NCI-H146 (cell line): Measurements from ENCODE around the gene IRGM.
"Not testable (repeated sequence)": the region's sequence is repeated elsewhere in the genome, so short reads cannot be mapped to it uniquely, and the experiment has no call there.

Experiments
- DNase-seq: peaks from one replicate; lab custom pipeline; 2025; lab: John Stamatoyannopoulos, UW

The IRGM gene, protein sequence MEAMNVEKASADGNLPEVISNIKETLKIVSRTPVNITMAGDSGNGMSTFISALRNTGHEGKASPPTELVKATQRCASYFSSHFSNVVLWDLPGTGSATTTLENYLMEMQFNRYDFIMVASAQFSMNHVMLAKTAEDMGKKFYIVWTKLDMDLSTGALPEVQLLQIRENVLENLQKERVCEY

DNA sequence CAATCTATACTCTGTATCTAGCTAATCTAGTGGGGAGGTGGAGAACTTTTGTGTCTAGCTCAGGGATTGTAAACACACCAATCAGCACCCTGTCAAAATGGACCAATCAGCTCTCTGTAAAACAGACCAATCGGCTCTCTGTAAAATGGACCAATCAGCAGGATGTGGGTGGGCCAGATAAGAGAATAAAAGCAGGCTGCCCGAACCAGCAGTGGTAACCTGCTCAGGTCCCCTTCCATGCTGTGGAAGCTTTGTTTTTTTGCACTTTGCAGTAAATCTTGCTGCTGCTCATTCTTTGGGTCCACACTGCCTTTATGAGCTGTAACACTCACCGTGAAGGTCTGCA, at the start of gene IRGM:
Gene IRGM (plus strand): TSS at position 214 of the 346 bp plus-strand sequence. CDS start 1,603 bp downstream, outside the sequence.
- DNase-seq = not testable (repeated sequence)

DNA sequence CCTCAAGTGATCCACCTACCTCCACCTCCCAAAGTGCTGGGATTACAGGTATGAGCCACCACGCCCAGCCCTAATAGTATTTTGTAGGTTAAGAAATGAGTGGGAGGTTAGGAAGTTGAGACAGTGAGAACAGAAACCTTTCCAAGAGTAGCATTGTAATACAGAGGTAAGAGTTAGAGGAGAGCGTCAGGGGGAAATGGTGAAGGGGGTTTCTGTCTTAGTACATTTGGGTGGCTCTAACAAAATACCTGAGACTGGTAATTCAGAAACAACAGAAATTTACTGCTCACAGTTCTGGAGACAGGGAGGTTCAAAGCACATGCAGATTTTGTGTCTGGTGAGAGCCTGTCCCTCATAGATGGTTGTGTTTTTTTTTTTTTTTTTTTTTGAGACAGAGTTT, 48.9 kb upstream of the IRGM start:
- no peak for DNase-seq

DNA sequence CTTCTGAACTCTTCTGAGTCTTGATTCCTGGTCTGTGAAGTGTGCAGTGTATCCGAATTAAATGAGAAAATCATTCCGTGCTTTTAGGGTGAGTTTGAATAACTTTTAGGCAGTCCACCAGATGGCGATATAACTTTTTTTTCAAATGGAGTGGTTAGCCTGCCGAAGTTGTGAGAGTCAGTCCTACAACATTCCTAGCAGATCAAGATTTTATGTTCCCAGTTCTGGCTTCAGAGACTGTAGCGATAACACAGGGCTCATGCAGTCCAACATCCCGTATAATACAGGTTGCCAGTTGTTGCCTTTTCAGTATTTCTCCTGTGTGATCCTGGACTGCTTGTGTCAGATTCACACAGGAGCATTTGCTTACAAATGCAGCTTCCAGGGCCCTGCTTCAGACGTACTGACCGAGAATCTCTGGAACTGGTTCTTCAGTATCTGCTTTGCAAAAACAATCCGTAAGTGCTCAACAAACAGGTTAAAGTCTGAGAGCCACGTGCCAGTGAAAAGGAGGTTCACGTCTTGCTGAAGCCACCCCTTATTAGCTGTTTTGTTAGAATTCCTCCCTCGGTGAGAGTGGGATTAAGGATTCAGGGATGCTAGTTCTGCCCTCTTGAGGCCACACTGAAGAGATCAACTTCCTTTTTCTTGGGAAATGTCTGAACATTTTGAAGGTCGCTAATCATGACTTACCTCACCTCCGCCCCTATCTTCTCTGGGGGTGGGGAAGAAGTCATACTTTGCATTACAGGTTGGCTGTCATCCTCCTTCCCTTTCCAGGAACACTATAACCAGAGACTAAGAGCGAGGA, 45.0 kb upstream of the IRGM start:
- DNase-seq = peak; percentile 28

DNA sequence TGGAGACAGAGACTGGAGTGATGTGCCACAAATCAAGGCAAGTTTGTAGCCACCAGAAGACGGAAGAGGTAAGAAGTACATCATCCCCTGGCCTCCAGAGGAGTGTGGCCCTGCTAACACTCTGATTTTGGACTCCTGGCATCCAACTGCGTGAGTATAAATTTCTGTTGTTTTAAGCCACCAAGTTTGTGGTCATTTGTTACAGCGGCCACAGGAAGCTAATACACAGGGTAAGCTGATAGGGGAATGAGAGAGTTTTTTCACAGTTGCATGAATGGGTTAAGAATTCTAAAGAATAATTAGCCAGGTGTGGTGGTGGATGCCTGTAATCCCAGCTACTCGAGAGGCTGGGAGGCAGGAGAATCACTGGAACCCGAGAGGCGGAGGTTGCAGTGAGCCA, 41.9 kb upstream of the IRGM start:
- DNase-seq = no peak

DNA sequence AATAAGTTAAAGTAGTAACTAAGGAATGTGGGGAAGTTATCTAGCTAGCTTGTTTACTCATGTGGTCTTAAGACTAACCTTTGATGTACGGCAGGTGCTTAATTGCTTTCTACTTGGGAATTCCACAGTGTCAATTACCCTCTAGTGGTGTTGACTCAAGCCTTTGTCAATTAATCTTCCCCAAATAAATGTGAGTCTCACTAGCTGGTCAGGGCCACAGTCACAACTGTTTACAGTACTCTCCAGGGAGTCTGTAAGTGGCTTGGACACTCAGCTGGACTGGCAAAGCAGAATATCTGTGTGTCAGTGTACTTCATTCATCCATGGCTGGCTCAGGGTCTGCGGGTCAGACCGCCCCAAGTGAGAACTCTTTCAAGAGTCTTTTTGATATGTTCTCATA, 37.0 kb upstream of the IRGM start:
- peak; percentile 16 for DNase-seq

DNA sequence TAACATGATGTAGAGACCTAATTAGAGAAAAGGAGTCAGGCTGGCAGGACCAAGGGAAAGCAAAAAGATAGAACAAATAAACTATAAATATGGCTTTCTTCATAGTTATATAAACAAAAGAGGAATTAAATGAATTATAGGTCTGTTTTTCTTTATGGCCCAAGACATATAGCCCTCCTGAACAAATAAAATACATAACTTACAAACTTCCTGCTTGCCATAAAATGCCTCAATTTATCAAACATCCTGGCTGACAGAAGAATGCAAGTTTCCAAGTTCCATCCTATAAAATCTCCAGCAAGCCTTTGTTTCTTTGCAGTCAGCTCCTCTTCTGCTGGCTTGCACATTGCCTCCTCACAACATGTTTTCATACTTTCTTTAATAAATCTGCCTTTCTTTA, 31.3 kb upstream of the IRGM start:
- DNase-seq = no peak

DNA sequence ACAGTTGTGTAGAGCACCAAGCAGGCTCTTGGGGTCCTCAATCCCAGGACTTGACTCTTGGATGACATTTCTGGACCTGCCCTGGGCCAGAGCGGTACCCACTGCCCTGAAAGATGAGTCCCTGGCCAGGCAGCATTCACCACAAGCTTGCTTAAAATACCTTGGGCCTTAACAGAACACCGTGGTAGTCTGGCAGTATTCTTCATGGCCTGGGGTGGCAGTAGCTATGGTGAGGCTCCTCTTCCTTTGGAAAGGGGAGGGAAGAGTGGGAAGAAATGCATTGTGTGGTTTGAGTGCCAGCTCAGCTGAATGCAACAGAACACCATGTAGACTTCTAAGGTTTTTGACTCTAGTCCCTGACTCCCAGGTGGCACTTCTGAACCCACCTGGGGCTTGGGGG, 29.4 kb upstream of the IRGM start:
- DNase-seq = no peak

DNA sequence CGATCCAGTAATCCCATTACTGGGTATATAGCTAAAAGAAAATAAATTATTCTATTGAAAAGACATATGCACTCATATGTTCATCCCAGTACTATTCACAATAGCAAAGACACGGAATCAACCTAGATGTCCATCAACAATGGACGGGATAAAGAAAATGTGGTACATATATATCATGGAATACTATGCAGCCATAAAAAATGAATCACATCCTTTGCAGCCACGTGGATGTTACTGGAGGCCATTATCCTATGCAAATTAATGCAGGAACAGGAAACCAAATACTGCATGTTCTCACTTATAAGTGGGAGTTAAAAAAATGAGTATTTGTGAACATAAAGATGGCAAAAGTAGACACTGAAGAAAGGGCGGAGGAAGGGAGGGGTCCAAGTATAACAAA, 16.6 kb upstream of the IRGM start:
- DNase-seq = no peak

DNA sequence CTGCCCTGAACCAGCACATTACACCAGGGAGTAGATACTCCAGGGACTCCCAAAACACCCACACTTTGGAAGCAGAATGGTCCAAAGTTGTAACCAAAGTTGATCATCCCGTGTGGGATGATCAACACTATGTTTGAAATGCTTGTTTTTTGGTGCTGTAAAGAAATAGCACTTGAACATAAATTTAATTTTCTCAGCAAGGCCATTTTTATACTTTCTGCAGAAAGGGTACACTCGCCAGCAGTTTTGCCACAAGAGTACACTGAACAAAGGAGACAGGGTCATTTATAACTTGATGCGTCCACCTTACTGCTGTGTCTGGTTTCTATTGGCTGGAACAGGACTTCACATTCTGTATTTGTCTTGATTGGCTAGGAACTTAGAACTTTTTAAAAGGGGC, 14.5 kb upstream of the IRGM start:
- not testable (repeated sequence) for DNase-seq

DNA sequence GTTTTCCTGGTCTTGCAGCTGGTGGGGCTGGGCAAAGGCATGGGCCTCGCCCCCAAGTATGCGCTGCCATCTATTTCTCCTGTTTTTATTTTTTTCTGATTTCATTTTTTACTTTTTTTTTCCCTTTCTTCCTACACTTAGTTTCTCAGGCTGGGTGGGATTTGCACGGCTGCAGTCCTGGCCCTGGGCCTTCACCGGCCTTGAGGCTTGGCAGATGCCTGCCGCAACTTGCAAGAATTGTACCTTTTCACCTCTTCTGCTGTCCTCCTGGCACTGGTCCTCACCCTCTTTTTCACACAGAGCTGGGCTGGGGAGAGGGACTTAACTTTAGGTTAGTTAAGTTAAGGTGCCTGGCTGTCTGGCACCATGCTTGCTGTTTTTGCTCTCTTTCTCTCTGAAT, 10.3 kb upstream of the IRGM start:
- DNase-seq = no peak

DNA sequence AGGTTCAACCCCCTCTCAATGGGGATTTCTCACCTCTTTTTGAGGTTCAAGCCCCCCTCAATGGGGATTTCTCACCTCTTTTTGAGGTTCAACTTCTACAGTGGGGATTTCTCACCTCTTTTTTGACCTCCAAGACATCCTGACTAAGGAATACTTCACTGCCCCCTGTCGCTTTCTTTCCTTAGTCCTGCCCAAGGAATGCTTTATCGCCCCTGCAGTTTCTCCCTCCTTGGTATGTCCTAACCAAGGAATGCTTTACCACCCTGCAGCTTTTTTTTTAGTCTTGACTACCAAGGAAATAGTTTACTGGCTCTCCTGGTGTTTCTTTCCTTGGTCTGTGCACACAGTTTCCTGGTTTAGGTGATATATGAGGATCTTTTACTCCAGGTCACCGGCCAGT, 9.6 kb upstream of the IRGM start:
- no peak for DNase-seq

DNA sequence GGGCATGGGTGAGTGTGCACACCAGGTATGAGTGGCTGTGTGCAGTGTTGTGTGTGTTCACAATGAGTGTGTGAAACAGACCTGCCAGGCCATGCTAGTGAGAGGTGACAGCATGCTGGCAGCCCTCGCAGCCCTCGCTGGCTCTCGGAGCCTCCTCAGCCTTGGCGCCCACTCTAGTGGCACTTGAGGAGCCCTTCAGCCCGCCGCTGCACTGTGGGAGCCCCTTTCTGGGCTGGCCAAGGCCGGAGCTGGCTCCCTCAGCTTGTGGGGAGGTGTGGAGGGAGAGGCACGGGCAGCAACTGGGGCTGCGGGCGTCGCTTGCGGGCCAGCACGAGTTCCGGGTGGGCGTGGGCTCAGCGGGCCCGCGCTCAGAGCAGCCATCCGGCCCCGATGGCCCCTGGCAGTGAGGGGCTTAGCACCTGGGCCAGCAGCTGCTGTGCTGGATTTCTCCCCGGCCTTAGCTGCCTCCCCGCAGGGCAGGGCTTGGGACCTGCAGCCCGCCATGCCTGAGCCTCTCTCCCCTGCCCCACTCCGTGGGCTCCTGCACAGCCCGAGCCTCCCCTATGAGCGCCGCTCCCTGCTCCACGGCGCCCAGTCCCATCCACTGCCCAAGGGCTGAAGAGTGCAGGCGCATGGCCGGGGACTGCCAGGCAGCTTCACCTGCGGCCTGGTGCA, 999 bp upstream of the IRGM start:
- DNase-seq = not testable (repeated sequence)

DNA sequence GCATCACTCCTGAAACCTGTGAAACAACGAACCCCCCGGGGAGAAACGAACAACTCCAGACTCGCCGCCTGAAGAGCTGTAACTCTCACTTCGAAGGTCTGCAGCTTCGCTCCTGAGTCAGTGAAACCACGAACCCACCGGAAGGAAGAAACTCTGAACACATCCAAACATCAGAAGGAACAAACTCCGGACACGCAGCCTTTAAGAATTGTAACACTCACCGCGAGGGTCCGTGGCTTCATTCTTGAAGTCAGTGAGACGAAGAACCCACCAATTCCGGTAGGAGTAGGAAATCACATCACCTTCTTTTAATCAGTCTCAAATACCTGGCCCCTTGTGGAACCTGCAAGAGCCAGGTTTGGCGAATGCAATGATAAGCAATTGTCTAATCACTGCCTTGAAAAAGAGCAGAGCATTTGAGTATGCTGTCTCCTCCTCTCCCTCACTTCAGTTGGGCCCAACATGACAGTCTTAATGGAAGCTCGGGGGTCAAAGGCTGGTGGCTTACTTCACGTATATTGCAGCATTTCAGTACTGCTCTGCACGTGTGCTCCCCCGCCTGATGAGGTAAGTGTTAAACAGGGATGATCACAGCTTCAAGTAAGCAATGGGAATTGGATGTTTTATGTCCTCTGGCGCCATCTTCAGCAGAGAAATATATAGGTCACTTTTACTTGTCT, 473 bp downstream of the IRGM start:
- peak; percentile 73 for DNase-seq

DNA sequence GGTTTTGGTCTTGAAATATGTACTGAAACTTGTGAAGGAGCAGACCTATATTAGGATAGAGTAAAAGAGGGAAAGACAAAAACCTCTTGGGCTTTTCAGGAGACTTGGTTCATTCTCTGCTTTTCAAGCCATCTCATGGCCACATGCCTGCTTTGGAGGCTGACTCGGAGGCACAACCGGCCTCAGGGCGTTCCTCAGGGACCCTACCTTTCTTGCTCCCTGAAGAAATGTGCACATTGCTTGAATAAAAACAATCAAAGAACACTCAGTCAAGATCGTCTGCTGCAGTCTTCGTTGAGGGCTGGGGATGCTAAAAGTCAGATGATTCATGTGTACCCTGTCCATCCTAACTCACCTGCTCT, 994 bp downstream of the IRGM start:
- DNase-seq = no peak

DNA sequence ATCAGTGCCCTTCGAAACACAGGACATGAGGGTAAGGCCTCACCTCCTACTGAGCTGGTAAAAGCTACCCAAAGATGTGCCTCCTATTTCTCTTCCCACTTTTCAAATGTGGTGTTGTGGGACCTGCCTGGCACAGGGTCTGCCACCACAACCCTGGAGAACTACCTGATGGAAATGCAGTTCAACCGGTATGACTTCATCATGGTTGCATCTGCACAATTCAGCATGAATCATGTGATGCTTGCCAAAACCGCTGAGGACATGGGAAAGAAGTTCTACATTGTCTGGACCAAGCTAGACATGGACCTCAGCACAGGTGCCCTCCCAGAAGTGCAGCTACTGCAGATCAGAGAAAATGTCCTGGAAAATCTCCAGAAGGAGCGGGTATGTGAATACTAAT, 1.9 kb downstream of the IRGM start:
- no peak for DNase-seq

DNA sequence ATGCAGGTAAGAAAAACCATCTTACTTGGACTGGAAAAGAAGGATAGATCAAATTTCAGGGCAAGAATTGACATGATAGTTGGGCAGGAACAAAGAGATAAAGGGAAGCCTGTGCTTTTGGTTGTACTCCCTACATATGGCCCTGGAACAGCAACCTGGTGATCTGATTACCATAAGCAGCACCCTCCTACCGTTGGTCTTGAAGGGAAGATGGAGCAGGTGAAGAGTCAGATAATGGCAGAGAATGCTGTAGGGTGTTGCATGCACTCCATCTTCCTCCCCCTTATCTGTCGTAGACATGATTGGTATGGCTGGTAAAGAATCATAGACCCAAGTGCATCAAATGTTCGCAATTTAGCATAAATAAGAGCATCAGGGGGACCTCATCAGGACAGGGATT, 4.7 kb downstream of the IRGM start:
- DNase-seq = no peak

DNA sequence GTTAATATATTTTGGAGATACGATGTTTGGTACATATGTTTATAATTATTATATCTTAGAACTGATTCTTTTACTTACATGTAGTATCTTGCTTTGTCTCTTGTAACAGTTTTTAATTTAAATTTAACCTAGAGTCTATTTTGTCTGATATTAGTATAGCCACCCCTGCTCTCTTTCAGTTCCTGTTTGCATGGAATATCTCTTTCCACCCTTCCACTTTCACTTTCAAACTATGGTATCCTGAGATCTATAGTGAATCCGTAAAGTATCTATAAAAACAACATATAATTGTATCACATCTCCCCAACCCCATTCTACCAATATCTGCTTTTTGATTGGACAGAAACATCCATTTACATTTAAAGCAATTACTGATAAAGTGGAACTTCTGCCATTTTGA, 7.2 kb downstream of the IRGM start:
- DNase-seq = no peak

DNA sequence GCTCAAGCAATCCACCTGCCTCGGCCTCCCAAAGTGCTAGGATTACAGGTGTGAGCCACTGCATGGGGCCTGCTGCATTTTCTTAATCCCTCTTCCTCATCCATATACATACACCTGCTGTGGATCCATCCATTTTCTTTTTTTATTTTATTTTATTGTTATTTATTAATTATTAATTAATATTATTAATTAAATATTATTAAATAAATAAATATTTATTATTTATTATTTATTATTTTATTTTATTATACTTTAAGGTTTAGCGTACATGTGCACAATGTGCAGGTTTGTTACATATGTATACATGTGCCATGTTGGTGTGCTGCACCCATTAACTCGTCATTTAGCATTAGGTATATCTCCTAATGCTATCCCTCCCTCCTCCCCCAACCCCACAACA, 10.4 kb downstream of the IRGM start:
- DNase-seq = not testable (repeated sequence)

DNA sequence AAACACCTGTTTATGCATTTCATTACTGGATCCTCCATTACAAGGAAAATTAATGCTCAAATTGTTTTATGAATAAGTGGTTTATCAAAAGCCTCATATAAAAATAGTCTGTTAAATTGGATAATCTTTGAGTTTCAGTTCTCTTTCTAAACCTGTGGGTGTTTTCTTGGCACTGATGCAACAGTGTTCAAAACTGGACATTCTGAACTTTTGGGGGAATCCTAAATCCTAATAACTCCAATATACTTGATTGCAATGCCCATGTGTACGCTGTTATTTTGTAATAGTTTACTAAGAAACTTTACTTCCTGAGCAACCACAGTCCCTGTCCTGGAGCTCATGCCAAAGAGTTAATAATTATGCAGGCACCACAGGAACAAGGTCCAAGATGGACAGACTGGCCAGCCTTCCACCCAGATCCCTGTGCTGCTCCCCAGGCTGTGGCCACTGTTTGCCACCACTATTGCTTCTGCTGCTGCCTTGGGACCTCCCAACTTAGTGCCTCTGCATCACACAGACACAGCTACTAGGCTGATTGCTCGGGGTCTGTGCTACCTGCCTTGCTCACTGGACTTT, 14.0 kb downstream of the IRGM start:
- DNase-seq = no peak

DNA sequence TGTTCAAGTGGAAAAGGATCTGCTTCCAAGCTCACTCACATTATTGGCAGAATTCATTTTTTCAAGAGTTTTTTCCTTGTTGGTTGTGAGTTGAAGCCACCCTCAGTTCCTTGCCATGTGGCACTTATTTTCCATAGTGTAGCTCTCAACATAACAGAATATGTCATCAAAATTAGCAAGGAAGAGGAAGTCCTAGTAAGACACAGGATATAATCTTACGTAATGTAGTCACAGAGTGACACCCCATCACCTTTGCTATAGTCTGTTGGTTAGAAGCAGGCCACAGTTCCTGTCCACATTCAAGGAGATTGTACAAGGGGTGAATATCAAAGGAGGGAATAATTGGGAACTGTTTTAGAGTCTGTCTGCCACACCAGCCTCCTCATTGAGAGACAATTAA, 15.7 kb downstream of the IRGM start:
- no peak for DNase-seq

DNA sequence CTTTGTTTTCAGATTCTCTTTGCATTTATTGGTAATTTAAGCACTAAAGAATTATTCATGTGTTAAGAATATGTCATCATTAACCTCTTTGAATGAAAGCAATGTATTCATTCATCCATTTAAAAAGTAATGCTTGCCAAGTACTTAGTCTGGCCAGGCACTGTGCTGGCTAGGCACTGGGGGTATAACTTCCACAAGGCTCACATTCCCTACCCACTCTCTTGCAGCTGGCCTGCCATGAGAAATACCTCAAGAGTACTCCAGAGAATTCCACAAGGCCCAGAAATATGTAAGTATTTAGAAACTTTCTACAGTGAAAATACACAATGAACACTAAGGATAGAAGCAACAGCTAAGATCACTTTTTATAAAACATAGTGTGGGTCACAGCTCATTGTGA, 33.0 kb downstream of the IRGM start:
- DNase-seq = no peak
